GF-D8 (cell line): ENCODE results near the gene INHBC.
A peak's percentile ranks its signal among the peaks of the same experiment; 100 is the strongest.
"Not testable (repeated sequence)": the region's sequence is repeated elsewhere in the genome, so short reads cannot be mapped to it uniquely, and the experiment has no call there.

Source experiments
- DNase-seq: peaks from one replicate; lab custom pipeline; 2025; lab: John Stamatoyannopoulos, UW

Gene INHBC

DNA sequence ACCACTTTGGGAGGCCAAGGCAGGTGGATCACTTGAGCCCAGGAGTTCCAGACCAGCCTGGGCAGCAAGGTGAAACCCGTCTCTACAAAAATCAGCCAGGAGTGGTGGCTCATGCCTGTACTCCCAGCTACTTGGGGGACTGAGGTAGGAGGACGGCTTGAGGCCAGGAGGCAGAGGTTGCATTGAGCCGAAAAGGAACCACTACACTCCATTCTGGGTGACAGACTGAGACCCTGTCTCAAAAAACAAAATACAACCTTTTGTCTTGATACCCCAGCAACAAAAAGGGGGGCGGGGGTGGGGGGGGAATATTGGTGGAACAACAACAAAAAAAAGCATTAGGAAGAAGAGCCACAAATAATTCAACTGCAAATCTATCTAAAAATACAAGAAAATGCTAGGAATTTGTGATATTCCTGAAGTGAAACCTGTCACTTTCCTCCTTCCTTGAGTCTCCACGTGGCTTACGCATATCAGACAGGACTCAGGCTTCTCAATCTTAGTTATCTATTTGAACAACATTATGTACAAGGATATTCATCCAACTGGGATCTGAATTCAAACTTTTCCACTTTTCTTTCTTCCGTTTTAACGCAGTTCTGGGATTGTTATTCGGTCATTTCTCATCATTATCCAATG lies 5.0 kb upstream of the INHBC start:
- no peak for DNase-seq

DNA sequence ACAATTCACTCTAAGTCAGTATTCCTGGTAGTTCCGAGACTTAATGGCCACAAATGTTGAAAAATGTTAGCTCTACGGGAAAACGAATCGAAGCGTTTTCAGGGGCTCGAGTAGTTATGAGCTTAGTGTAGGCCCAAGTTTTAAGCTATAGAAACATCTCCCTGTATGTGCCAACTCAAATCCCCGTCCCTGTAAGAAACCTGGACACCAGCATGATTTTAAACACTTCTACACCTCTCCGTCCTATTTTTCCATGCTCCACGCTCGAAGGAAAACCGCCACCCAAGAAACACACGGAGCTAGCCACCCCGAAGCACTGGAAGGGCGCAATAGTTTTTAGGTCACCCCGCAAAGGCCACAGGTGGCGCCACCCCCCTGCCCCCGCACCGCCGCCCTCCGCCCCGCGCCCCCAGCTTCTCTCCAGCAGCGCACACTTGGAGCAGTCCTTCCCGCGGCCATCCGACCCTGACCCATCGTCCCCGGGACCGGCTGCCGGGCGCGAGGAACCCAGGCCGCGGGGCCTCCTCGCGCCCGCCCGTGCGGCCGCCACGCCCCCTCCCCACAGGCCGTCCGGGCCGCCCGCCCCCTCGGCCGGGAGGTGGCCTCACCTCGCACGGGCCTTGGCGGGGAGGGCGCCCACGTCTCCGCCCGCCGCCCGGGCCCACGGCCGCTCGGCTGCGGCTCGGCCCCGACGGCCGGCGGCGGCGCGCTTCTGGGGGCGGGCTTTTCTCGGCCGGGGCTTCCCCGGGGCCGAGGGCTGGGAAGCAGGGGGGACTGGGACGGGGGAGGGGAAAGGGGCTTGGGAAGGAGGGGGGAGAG lies 4.3 kb upstream of the INHBC start:
- peak; percentile 35 for DNase-seq

DNA sequence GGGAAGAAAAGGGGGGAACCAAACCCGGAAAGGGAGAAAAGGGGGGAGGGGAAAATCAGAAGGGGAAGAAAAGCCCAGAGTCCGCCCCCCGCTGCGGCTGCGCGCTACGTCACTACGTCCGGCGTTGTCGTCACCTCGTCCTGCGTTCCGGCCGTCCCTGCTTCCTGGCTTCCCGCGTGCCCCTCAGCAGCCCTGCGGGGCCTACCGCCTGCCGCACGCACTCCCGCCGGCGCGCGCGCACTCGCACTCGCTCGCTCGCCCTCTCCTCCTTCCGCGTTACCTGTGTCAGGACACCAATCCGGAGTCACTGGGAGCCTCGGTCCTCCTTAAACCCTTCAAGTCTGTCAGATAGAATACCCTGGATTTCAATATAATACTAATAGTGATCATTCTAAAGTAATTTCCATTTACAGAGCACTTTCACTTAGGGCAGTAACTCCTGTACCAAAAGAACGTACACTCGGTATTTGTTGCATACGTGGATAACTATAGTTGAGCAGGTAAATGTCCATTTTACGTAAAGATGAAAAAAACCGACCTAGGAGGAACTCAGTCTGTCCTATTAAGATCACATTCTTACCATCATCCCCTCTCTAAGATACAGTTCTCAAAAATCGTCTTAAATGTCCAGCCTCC lies 3.5 kb upstream of the INHBC start, which contains the start of gene R3HDM2:
Gene R3HDM2 (minus strand): TSS at position 113 of the 636 bp plus-strand sequence. CDS start 120,615 bp downstream, outside the sequence.
- DNase-seq = peak; percentile 94

DNA sequence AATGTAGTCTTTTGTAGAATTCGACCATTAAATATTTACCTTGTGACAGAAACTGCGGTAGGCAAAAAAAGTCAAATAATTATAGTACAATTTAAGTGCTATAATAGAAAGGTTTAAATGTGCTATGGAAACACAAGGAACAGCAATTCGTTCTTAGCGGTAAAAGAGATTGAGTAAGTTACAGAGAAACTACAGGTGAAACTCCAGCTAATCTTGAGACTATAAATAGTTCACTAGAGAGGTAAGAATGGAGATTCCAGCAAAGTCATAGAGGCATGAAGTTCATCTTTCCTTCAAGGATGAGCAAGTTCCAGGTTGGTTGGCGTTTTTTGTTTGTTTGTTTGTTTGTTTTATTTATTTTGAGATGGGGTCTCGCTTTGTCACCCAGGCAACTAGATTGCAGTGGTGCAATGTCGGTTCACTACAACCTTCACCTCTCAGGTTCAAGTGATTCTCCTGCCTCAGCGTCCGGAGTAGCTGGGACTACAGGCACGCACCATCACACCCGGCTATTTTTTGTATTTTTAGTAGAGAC lies 2.9 kb upstream of the INHBC start:
- no peak for DNase-seq

DNA sequence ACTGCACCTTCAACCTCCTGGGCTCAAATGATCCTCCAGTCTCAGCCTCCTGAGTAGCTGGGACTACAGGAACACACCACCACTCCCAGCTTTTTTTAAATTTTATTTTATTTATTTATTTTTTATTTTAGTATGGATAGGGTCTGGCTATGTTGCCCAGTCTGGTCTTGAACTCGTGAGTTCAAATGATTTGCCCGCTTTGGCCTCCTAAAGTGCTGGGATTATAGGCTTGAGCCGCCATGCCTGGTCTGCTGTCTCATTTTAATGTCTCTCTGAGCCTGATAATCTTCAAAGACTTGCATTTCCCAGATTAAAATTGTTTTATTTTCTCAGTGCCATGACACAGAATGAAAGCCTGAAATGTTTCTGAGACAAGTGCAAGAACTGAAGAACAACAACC lies 1.2 kb upstream of the INHBC start:
- no peak for DNase-seq

DNA sequence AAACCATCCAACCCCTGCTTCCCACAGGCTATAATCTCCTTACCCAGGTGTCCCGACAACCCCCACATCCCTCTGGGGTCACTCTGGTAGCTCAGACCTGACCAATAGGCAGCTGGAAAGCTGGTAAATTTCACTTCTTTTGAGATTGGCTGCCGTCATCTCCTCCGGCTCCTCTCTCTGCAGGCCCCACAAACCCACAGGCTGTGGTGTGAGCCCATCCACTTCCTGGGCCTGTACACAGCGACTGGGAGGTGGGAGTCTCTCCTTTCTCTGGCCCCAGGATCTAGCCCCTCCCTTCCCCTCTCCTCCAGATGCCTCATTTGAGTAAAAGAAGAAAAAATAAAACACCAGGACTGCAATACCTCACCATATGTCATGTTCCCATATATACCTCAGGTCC lies 709 bp downstream of the INHBC start:
- DNase-seq = peak; percentile 64

DNA sequence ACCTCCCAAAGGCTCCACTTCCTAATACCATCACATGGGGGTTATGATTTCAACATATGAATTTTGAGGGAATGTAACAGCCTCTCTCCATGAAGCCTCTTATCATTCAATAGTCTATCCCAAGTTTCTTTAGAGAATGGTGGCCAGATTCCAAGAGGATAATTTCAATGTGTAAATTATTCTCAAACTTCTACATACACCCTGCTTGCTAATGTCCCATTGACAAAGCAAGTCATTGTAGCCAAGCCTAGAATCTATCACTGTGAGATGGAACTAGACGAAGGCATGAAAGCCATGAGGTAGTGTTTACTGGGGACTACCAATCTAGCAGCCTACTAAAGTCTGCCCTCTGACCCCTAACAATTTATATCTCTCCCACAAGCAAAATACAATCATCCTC lies 3.8 kb downstream of the INHBC start:
- DNase-seq = no peak

DNA sequence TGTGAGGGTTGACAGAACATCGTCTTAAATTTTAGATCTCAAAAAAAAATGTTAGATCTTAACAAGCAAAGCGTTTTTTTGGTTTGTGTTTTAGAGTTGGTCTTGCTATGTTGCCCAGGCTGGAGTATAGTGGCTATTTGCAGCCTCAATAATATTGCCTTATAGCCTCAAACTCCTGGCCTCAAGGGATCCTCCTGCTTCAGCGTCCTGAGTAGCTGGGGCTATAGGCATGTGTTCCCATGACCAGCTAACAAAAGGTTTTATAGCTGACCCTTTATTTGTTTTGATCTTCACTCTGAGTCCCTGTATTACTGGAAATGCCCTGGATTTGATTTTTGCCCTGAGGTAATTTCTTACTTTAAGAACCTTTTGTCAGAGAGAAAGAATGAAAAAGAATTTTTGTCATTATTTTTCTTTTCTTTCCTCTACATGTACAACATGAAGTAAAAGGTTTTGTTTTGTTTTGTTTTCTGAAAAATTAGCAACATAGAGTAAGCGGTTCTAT lies 5.2 kb downstream of the INHBC start:
- DNase-seq = no peak

DNA sequence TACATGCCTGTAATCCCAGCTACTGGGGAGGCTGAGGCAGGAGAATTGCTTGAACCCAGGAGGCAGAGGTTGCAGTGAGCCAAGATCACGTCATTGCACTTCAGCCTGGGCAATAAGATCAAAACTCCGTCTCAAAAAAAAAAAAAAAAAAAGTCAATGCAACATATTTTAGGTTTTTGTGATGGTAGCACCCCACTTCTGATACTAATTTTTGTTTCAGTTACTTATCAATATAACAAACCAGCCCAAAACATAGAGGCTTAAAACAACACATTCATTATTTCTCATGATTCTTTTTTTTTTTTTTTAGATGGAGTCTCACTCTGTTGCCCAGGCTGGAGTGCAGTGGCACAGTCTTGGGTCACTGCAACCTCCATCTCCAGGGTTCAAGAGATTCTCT lies 6.8 kb downstream of the INHBC start:
- not testable (repeated sequence) for DNase-seq

DNA sequence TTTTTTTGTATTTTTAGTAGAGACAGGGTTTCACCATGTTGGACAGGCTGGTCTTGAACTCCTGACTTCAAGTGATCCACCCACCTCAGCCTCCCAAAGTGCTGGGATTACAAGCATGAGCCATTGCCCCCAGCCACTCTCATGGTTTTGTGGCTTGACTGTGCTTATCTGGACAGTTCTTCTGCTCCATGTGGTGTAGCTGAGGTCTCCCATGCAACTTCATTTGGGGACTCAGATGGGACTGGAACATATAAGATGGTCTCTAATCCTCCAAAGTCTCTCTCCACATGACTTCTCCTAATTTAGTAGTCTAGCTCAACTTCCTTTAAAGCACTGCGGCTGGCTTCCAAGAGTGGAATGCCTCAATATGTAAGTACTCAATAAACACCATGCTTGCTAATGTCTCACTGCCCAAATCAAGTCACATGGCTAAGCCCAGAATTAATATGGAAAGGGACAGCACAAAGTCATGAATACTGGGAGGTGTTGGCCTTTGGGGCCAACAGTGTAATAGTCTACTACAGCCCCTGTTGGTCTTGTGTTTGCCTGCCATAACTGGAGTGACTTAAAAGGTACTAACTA lies 7.4 kb downstream of the INHBC start:
- DNase-seq = no peak

DNA sequence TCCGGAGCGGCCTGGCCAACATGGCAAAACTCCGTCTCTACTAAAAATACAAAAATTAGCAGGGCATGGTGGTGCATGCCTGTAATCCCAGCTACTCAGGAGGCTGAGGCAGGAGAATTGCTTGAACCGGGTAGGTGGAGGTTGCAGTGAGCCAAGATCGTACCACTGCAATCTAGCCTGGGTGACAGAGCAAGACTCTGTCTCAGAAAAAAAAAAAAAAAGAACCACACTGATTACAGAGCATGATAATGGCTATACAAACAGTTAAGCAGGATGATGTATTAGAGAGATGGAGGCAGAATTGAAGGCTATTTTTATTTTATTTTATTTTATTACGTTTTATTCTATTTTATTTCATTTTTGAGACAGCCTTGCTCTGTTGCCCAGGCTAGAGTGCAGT lies 9.8 kb downstream of the INHBC start:
- not testable (repeated sequence) for DNase-seq

DNA sequence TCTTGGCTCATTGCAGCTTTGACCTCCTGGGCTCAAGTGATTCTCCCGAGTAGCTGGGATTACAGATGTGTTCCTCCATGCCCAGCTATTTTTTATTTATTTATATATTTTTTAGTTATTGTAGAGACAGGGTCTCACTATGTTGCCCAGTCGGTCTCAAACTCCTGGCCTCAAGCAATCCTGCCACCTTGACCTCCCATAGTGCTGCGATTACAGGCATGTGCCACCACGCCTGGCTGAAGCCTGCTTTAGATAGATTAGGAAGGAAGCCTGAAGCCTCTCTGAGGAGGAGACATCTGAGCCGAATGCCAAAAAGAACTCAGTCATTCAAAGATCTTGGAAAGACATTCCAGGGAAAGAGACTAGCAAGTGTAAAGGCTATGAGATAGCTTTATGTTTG lies 10.2 kb downstream of the INHBC start:
- DNase-seq = no peak

DNA sequence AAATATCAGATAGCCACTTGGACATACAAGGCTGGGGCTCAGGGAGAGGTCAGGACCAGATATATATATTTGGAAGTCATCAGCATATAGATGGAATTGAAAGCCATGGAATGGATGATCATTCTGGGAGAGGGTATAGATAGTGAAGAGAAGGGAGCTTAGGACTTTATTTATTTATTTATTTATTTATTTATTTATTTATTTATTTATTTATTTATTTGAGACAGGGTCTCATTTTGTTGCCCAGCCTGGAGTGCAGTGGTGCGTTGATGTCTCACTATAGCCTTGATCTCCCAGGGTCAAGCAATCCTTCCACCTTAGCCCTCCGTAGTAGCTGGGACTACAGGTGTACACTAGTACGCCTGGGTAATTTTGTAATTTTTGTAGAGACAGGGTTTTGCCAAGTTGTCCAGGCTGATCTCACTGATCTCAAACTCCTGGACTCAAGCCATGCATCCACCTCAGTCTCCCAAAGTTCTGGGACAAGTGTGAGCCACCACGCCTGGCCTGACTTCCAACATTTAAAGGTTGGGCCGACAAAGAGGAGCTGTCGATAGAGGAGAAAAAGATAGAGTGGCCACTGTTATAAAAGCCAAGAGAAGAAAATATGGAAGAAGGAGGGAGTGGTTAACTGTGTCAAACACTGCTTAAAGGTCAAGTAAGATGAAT lies 11.8 kb downstream of the INHBC start:
- no peak for DNase-seq

DNA sequence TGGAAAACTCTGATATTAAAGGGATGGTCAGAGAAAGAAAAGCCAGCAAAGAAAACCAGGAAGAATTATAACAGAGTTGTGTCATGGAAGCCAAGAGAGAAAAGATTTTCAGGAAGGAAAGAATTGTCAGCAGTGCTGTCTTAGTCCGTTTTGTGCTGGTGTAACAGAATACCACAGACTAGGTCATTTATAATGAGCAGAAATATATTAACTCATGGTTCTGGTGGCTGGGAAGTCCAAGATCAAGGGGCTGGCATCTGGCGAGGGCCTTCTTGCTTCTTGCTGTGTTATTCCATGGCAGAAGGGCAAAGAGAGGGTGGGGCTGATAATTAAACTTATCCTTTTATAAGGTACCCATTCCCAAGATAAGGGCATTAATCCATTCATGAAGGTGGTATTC lies 14.1 kb downstream of the INHBC start:
- DNase-seq = no peak

DNA sequence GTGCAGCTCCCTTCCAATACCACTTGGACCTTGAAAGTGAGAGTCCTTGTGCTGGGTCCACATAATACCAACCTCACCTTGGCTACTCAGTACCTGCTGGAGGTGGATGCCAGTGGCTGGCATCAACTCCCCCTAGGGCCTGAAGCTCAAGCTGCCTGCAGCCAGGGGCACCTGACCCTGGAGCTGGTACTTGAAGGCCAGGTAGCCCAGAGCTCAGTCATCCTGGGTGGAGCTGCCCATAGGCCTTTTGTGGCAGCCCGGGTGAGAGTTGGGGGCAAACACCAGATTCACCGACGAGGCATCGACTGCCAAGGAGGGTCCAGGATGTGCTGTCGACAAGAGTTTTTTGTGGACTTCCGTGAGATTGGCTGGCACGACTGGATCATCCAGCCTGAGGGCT lies 14.8 kb downstream of the INHBC start:
- no peak for DNase-seq

DNA sequence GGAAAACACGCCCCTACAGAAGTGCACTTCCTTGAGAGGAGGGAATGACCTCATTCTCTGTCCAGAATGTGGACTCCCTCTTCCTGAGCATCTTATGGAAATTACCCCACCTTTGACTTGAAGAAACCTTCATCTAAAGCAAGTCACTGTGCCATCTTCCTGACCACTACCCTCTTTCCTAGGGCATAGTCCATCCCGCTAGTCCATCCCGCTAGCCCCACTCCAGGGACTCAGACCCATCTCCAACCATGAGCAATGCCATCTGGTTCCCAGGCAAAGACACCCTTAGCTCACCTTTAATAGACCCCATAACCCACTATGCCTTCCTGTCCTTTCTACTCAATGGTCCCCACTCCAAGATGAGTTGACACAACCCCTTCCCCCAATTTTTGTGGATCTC lies 15.5 kb downstream of the INHBC start:
- DNase-seq = no peak

DNA sequence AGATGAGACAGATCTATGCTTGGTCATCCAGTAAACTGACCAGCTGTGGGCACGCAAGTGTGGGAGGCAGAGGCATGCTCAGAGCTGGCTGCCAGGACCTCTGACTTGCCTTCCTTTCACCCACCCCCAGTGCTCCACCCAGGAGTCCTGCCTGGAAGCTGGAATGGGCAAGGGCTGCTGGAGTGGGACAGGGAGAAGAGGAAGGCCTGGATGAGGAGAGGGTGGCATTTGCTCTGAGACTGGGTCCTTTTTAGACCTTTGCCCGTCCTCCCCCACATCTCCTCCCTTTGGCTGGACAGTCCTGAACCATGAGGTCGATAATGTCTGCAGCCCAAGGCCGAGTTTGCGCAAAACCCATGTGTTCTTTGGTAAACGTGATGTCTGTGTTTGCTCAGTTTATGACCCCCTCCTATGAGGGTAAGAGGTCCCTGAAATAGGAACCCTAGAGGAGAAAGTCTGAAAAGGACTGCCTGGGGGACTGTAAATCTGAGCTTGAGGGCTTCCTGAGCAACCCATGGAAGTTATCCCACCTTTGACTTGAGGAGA lies 16.7 kb downstream of the INHBC start:
- DNase-seq = no peak

DNA sequence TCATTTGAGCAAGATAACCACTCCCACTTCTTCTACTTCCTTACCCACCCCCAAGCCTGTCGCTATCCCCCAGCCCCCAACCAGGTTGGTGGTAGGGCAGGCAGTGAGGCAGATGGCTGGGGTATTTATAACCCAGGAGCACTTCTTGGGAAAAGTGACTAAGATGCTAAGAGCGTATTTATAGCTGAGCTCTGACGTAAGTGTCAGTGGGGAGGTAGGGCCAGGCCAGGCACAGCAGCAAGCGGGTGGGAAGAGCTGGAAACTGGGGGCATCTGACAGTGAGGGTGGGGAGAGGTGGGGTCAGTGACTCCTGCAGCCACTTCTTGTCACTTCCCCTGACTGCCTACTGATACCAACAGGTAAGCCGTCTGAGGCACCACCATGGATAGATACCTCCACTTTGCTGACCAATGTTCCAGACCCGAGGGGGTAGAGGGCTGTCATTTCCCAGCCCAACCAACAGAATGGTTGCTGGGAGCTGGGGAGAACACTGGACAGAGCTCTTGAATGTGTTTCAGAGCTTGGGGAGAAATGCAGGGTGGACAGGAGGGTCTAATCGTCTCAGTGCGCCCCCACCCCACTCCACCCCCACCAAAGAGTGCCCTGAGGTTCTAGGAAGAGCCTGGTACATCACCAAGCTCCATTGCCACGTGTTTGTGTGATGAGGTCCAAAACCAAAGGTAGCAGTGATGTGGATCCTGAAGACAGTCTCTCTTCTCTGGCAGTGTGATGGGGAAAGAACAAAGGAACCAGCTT lies 17.8 kb downstream of the INHBC start:
- DNase-seq = no peak

DNA sequence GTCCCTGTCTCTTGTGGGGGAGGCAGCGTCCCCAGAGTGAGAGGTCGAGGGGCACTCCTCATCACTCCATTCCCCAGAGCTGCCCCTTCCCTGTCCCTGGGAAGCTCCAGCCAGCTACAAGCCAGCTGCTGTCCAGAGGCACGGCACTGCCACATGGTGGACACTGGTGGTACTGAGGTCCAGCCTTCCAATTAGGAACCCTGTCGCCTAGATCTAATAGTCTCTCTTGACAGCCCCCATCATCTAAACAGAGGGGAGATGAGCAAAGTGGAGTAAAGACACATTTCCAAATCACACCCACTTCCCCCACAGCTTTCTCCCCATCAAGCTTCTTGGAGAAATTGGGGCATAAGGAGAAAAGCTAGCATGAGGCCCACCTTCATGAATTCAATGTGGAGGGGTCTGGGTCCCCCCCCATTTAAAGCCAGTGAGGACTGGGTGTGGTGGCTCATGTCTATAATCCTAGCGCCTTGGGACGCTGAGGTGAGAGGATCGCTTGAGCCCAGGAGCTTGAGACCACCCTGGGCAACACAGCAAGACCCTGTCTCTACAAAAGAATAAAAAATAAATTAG lies 18.4 kb downstream of the INHBC start:
- DNase-seq = peak; percentile 28

DNA sequence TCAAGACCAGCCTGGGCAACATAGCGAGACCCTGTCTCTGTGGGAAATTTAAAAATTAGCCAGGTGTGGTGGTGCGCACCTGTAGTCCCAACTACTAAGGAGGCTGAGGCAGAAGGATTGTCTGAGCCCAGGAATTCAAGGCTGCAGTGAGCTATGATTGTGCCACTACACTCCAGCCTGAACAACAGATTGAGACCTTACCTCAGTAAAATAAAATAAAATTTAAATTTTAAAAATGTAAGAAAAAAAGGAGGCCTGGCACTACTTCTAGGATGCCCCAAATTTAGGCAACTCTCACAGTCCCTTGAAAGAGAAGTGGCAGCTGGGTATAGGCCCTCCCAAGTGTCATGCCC lies 19.6 kb downstream of the INHBC start:
- no peak for DNase-seq
